ENCODE results near the gene GDPD4. TPM values are rescaled to one million over a fixed set of nuclear protein-coding genes. Genes with fewer than 3 reads are reported as not detected.

Gene GDPD4, protein sequence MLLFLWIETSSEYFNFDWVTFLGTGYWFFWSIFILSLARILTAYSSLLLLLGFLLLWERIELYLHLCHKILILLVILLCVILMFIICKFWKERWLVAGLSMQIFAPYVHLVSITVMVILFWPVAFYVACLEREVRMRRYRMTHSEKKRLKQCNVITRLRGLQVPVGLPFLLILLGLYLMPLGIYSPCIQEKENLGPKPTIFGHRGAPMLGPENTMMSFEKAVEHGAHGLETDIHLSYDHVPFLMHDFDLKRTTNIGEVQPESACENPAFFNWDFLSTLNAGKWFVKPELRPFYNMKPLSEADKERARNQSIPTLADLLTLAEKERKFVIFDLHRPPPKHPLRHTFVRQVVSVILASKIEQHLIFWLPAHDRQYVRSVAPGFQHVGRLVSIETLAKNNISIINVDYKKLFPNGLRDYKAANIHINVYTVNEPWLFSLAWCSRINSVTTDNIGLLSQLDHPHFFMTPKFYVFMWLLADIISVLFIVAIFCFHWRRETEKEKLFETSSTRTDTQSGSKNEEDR
- not detected for total RNA-seq
- polyA plus RNA-seq = not detected

DNA sequence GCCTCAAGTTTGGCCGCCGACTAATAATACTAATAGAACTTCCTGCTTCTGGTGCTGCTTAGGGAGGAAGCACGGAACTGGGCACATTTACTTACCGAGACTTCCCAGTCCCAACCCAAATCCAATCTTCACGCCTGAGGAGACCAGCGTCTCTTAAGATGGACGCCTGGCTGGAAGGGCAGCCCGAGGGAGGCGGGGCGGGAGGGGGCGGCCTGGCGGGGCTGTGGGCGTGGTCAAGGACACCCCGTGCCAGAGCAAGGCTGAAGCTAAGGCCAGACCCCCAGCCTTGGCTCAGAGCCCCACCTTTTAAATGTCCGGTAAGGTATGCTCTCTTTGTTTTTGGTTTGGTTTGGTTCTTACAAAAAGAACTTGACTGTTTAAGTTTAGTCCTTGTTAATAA is at the start of gene GDPD4:
GDPD4 (minus strand) TSS at position 177 of the 400 bp plus-strand sequence. CDS start 16,549 bp downstream, outside the sequence.
- H3K36me3 ChIP-seq (ENCODE audit: insufficient read depth, low read length) = no peaks in the 10 kb centered on the region
- intact Hi-C loops (cut with micrococcal nuclease) = no loop called here
- H3K4me3 ChIP-seq (ENCODE audit: low read length in 2 of 2) = no peak within 1 kb of the TSS
- H3K9me3 ChIP-seq (ENCODE audit: control insufficient read depth in 1 of 2, low read length in 2 of 2) = no peaks in the 10 kb centered on the region
- no peaks in the 10 kb centered on the region for H3K27me3 ChIP-seq (ENCODE audit: insufficient read depth, low read length)
- Mint-ChIP-seq H3K27ac (no peak within 1 kb of the TSS), H3K27me3 (peaks cover 2 to 3% of the 10 kb centered on the region in 2 donors), H3K9me3 (no peaks in the 10 kb centered on the region), H3K4me3 (no peak within 1 kb of the TSS), H3K36me3 (no peaks in the 10 kb centered on the region), H3K4me1 (no peaks in the 10 kb centered on the region)
- ChIA-PET POLR2A (ENCODE audit: partially characterized antibody) (no interaction called here), CTCF (ENCODE audit: partially characterized antibody) (no interaction called here)
- DNase-seq = no peak
- H3K4me1 ChIP-seq (ENCODE audit: insufficient read depth, low read length) = no peaks in the 10 kb centered on the region
- H3K27ac ChIP-seq (ENCODE audit: low read depth, low read length) = no peak within 1 kb of the TSS

DNA sequence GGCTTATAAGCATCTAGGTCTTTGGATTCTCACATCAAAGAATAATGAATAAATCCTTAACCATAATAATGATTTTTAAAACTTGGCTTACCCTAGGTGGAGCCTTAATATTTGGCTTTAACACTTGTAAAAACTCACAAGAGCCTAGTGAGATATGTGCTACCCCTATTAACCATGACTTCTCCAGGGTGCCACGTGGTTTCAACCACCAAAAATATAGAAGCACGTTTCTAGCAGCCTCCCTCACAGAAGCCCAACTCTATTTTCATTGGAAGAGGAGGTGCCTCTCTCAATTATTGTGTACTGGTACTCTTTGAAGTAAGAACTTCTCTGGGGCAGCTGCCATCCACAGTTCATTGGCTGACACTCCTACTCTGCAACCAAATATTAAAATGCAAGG is 46.5 kb upstream of the GDPD4 start:
- DNase-seq = no peak
- POLR2A ChIA-PET (ENCODE audit: partially characterized antibody) = no interaction called here
- intact Hi-C loops (cut with micrococcal nuclease) = no loop called here
- CTCF ChIA-PET (ENCODE audit: partially characterized antibody) = no interaction called here
- H3K4me1 ChIP-seq (ENCODE audit: insufficient read depth, low read length) = no peaks in the 10 kb centered on the region
- no peak overlapping the region for H3K4me3 ChIP-seq (ENCODE audit: low read length in 2 of 2)
- no peaks in the 10 kb centered on the region for H3K9me3 ChIP-seq (ENCODE audit: control insufficient read depth in 1 of 2, low read length in 2 of 2)
- no peak overlapping the region for H3K27ac ChIP-seq (ENCODE audit: low read depth, low read length)
- H3K36me3 ChIP-seq (ENCODE audit: insufficient read depth, low read length) = no peaks in the 10 kb centered on the region
- Mint-ChIP-seq H3K4me3 (no peak overlapping the region), H3K27ac (no peak overlapping the region), H3K27me3 (no peaks in the 10 kb centered on the region), H3K36me3 (peaks cover 21 to 41% of the 10 kb centered on the region in 2 donors), H3K4me1 (no peaks in the 10 kb centered on the region), H3K9me3 (no peaks in the 10 kb centered on the region)
- H3K27me3 ChIP-seq (ENCODE audit: insufficient read depth, low read length) = no peaks in the 10 kb centered on the region

DNA sequence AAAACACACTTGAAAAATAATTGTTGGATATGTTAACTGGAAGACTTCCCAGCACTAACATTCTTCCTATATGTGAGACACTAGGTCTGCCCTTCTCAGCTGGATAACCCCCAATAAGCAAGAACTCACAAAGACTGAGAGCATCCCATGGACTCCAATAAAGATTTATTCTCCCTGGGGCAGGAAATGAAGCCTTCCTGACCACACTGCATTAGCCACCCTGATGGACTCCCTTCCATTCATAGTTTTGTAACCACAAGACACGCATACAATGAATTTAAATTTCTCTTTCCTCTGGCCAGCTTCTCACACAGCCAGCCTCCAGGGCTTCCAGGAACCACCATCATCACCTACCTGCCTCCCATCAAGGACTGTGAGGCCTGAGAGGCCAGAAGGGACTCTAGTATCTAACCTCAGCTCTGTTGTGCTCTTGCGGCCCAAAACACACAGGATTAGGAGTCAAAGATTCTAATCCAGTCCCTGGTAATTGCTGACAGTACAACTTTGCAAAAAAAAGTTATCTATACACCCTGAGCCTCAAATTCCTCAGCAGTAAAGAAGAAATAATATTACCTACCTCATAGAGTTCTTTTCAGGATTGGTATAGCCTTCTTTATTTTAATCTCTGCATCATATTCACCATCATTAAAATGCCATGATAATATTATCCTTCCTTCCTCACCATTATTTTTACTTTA is 45.6 kb upstream of the GDPD4 start:
- H3K27ac Mint-ChIP-seq = no peak overlapping the region
- peaks cover 29 to 49% of the 10 kb centered on the region in 2 donors for H3K36me3 Mint-ChIP-seq
- H3K4me1 Mint-ChIP-seq = no peaks in the 10 kb centered on the region
- ChIA-PET POLR2A (ENCODE audit: partially characterized antibody) (no interaction called here), CTCF (ENCODE audit: partially characterized antibody) (no interaction called here)
- no peak overlapping the region for H3K4me3 ChIP-seq (ENCODE audit: low read length in 2 of 2)
- no peak for DNase-seq
- H3K27ac ChIP-seq (ENCODE audit: low read depth, low read length) = no peak overlapping the region
- H3K9me3 ChIP-seq (ENCODE audit: control insufficient read depth in 1 of 2, low read length in 2 of 2) = no peaks in the 10 kb centered on the region
- no peaks in the 10 kb centered on the region for H3K27me3 ChIP-seq (ENCODE audit: insufficient read depth, low read length)
- no peaks in the 10 kb centered on the region for H3K9me3 Mint-ChIP-seq
- H3K36me3 ChIP-seq (ENCODE audit: insufficient read depth, low read length) = no peaks in the 10 kb centered on the region
- intact Hi-C loops (cut with micrococcal nuclease) = no loop called here
- H3K27me3 Mint-ChIP-seq = no peaks in the 10 kb centered on the region
- no peak overlapping the region for H3K4me3 Mint-ChIP-seq
- no peaks in the 10 kb centered on the region for H3K4me1 ChIP-seq (ENCODE audit: insufficient read depth, low read length)

DNA sequence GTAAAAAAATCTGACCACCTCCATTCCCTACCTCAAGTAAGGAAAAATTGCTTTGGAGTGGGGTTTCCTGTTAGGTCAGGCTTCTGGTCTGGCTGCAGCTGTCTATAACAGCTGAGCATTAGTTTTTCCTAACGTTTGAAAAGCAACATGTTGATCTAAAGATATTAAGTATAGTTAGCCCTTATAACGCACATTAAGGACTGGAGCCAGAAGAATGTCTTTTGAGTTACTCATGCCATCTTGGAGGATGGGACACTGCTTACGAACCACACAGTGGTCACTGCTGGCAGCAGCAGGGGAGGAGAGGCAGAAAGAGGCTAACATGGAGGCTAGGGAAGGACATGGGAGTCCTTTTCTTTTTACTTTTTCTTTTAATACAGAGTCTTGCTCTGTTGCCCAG is 44.1 kb upstream of the GDPD4 start:
- ChIA-PET CTCF (ENCODE audit: partially characterized antibody) (no interaction called here), POLR2A (ENCODE audit: partially characterized antibody) (no interaction called here)
- Mint-ChIP-seq H3K4me3 (no peak overlapping the region), H3K9me3 (no peaks in the 10 kb centered on the region), H3K27me3 (no peaks in the 10 kb centered on the region), H3K4me1 (no peaks in the 10 kb centered on the region), H3K27ac (no peak overlapping the region), H3K36me3 (peaks cover 35 to 60% of the 10 kb centered on the region in 2 donors)
- no peaks in the 10 kb centered on the region for H3K36me3 ChIP-seq (ENCODE audit: insufficient read depth, low read length)
- no peaks in the 10 kb centered on the region for H3K9me3 ChIP-seq (ENCODE audit: control insufficient read depth in 1 of 2, low read length in 2 of 2)
- H3K4me3 ChIP-seq (ENCODE audit: low read length in 2 of 2) = no peak overlapping the region
- H3K4me1 ChIP-seq (ENCODE audit: insufficient read depth, low read length) = no peaks in the 10 kb centered on the region
- H3K27ac ChIP-seq (ENCODE audit: low read depth, low read length) = no peak overlapping the region
- intact Hi-C loops (cut with micrococcal nuclease) = no loop called here
- H3K27me3 ChIP-seq (ENCODE audit: insufficient read depth, low read length) = no peaks in the 10 kb centered on the region
- no peak for DNase-seq

DNA sequence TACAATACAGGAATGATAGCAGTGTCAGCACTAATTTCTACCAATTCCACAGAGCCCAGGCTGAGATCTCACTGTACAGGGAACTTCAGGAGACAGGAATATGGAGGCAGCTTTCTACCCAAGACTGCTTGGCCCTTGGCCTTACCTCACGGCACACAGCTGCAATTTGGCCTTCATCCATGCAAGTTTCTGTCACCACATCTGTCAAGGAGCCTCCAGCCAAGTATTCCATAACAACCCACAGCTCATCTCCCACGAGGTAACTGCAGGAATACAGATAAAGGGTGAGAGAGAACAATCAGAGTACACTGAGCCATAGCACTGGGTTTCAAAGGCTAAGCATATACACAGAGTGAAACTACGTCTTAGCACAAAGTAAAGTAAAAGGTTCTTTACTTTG is 39.0 kb upstream of the GDPD4 start:
- Histone ChIP-seq H3K36me3 (ENCODE audit: insufficient read depth, low read length) (no peaks in the 10 kb centered on the region), H3K9me3 (ENCODE audit: control insufficient read depth in 1 of 2, low read length in 2 of 2) (no peaks in the 10 kb centered on the region), H3K27ac (ENCODE audit: low read depth, low read length) (no peak overlapping the region), H3K27me3 (ENCODE audit: insufficient read depth, low read length) (no peaks in the 10 kb centered on the region), H3K4me1 (ENCODE audit: insufficient read depth, low read length) (no peaks in the 10 kb centered on the region), H3K4me3 (ENCODE audit: low read length in 2 of 2) (no peak overlapping the region)
- H3K27me3 Mint-ChIP-seq = no peaks in the 10 kb centered on the region
- H3K9me3 Mint-ChIP-seq = no peaks in the 10 kb centered on the region
- H3K36me3 Mint-ChIP-seq = peaks cover 32 to 54% of the 10 kb centered on the region in 2 donors
- no peak overlapping the region for H3K27ac Mint-ChIP-seq
- no peak for DNase-seq
- CTCF ChIA-PET (ENCODE audit: partially characterized antibody) = no interaction called here
- no peaks in the 10 kb centered on the region for H3K4me1 Mint-ChIP-seq
- intact Hi-C loops (cut with micrococcal nuclease) = no loop called here
- POLR2A ChIA-PET (ENCODE audit: partially characterized antibody) = no interaction called here
- peak overlapping the region in 1 of 8 donors; percentile 12 for H3K4me3 Mint-ChIP-seq

DNA sequence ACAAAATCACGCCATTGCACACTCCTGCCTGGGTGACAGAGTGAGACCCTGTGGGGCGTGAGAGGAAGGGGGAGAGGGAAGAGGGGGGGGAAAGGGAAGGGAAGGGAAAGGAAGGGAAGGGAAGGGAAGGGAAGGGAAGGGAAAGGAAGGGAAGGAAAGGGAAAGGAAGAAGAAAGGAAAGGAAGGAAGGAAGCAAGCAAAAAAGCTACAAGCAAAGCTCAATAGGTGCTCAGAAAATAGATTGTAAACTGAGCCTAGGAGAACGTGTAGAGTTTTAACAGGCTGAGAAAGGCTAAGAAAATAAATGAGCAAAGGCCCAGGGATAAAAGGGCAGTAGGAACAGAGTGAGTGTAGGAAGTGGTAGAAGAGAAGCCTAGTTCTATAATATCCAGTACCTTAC is 30.8 kb upstream of the GDPD4 start:
- Histone ChIP-seq H3K4me3 (ENCODE audit: low read length in 2 of 2) (no peak overlapping the region), H3K27me3 (ENCODE audit: insufficient read depth, low read length) (no peaks in the 10 kb centered on the region), H3K27ac (ENCODE audit: low read depth, low read length) (no peak overlapping the region), H3K4me1 (ENCODE audit: insufficient read depth, low read length) (no peaks in the 10 kb centered on the region), H3K9me3 (ENCODE audit: control insufficient read depth in 1 of 2, low read length in 2 of 2) (no peaks in the 10 kb centered on the region), H3K36me3 (ENCODE audit: insufficient read depth, low read length) (no peaks in the 10 kb centered on the region)
- Mint-ChIP-seq H3K27ac (peak overlapping the region in 3 of 7 donors; percentile 49 to 86 (median 68)), H3K36me3 (peaks cover 26 to 29% of the 10 kb centered on the region in 2 donors), H3K9me3 (peaks cover 0 to 7% (median 0%) of the 10 kb centered on the region in 8 donors), H3K4me3 (no peak overlapping the region), H3K4me1 (no peaks in the 10 kb centered on the region), H3K27me3 (no peaks in the 10 kb centered on the region)
- no peak for DNase-seq
- ChIA-PET CTCF (ENCODE audit: partially characterized antibody) (interaction anchor here (0.7 kb wide), 1 partner anchor 22 kb away, joined by 5 read pairs; no protein-coding TSS in a partner anchor), POLR2A (ENCODE audit: partially characterized antibody) (no interaction called here)
- intact Hi-C loops (cut with micrococcal nuclease) = no loop called here

DNA sequence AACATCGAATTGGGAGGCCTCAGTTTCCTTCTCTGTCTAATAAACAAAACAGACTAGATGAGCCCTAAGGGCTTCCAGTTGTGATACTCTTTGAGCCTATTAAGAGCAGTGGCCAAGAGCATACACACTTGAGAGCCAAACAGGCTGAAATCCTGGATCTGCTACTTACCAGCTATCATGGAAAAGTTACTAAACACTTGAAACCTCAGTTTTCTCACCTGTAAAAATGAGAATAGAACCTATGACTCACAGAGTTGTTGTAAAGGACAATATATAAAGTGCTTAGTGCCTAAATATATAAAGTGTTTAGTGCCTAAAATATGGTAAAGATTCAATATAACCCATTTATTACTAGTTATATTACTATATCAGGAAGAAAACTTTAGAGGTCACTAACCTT is 23.7 kb upstream of the GDPD4 start:
- peaks cover 0 to 2% (median 0%) of the 10 kb centered on the region in 8 donors for H3K9me3 Mint-ChIP-seq
- H3K27ac Mint-ChIP-seq = no peak overlapping the region
- POLR2A ChIA-PET (ENCODE audit: partially characterized antibody) = no interaction called here

More for the DNA sequence above, 23.7 kb upstream of the GDPD4 start:
- Histone ChIP-seq H3K27ac (ENCODE audit: low read depth, low read length) (no peak overlapping the region), H3K9me3 (ENCODE audit: control insufficient read depth in 1 of 2, low read length in 2 of 2) (no peaks in the 10 kb centered on the region), H3K36me3 (ENCODE audit: insufficient read depth, low read length) (no peaks in the 10 kb centered on the region), H3K27me3 (ENCODE audit: insufficient read depth, low read length) (no peaks in the 10 kb centered on the region), H3K4me1 (ENCODE audit: insufficient read depth, low read length) (no peaks in the 10 kb centered on the region), H3K4me3 (ENCODE audit: low read length in 2 of 2) (no peak overlapping the region)
- intact Hi-C loops (cut with micrococcal nuclease) = no loop called here
- Mint-ChIP-seq H3K4me3 (no peak overlapping the region), H3K27me3 (no peaks in the 10 kb centered on the region), H3K36me3 (peaks cover 31 to 37% of the 10 kb centered on the region in 2 donors), H3K4me1 (no peaks in the 10 kb centered on the region)
- CTCF ChIA-PET (ENCODE audit: partially characterized antibody) = interaction anchor here (1.0 kb wide), 1 partner anchor 45 kb away, joined by 3 read pairs; no protein-coding TSS in a partner anchor
- no peak for DNase-seq
